GM12878 (cell line): ENCODE data around the gene ZNF443. TPM values are rescaled to one million over a fixed set of nuclear protein-coding genes. Genes with fewer than 3 reads are reported as not detected.

Source experiments
- CREB1 ChIP-seq: IDR thresholded peaks from 2 replicates; pipeline ENCODE4 v1.6.1; 2012; ENCODE audit warnings: low read depth, mild to moderate bottlenecking, inconsistent platforms
- ETV6 ChIP-seq, 2 experiments: fragments of 450-650 bp in 1 of 2; IDR thresholded peaks in 1 of 2; conservative IDR thresholded peaks in 1 of 2; 2 replicates each; pipeline ENCODE4 v1.6.1; 2014; ENCODE audit warnings: antibody characterized with exemption in 1 of 2, borderline replicate concordance in 1 of 2, low read depth in 1 of 2, mild to moderate bottlenecking in 1 of 2, moderate library complexity in 1 of 2
- GATAD2B ChIP-seq: fragments of 450-650 bp; conservative IDR thresholded peaks from 2 replicates; pipeline ENCODE4 v1.6.1; 2017; ENCODE audit warnings: low read depth, mild to moderate bottlenecking, moderate library complexity
- NFXL1 ChIP-seq: fragments of 450-650 bp; IDR thresholded peaks from 2 replicates; pipeline ENCODE4 v1.6.1; 2017; ENCODE audit warnings: antibody characterized with exemption, mild to moderate bottlenecking, borderline replicate concordance
- PKNOX1 ChIP-seq: fragments of 450-650 bp; IDR thresholded peaks from 2 replicates; pipeline ENCODE4 v1.6.1; 2016; ENCODE audit warnings: mild to moderate bottlenecking
- RELB ChIP-seq: fragments of 450-650 bp; IDR thresholded peaks from 2 replicates; pipeline ENCODE4 v1.6.1; 2017; ENCODE audit warnings: low read depth, mild to moderate bottlenecking, moderate library complexity
- TCF3 ChIP-seq: IDR thresholded peaks from 2 replicates; pipeline ENCODE4 v1.6.1; 2012; ENCODE audit warnings: low read depth, mild to moderate bottlenecking, low read length, borderline replicate concordance; ENCODE audit not compliant: insufficient read depth
- WRNIP1 ChIP-seq: IDR thresholded peaks from 2 replicates; pipeline ENCODE4 v1.6.1; 2011; ENCODE audit warnings: low read depth, low read length, improper control_type of control experiment, borderline replicate concordance
- YBX1 ChIP-seq: fragments of 450-650 bp; IDR thresholded peaks from 2 replicates; pipeline ENCODE4 v1.6.1; 2016; ENCODE audit warnings: antibody characterized with exemption
- ZNF207 ChIP-seq: fragments of 450-650 bp; IDR thresholded peaks from 2 replicates; pipeline ENCODE4 v1.6.1; 2014; ENCODE audit warnings: antibody characterized with exemption, mild to moderate bottlenecking, borderline replicate concordance
- polyA plus RNA-seq, 11 experiments: library from polyadenylated mRNA; depleted of rRNA in 4 of 11; unstranded in 6 of 11; stranded (reverse) in 5 of 11; fragments of >200 nt; fragmentation: Nextera tagmentation in 4 of 11; fragmentation: Illumina TruSeq in 1 of 11; extraction: Ambion mirVana in 4 of 11; extraction: Trizol in 1 of 11; gene quantifications; 1 replicate in 1 of 11; 2 replicates in 10 of 11; pipeline versions ENCODE4 v1.2.1 to v1.2.3, GENCODE V29; 2011 to 2016; ENCODE audit warnings: inconsistent platforms in 2 of 11, missing spikeins in 2 of 11, low read depth in 1 of 11
- total RNA-seq, 4 experiments: library from RNA; depleted of rRNA in 3 of 4; stranded (reverse); fragments of >200 nt in 3 of 4; fragmentation: Illumina TruSeq in 1 of 4; extraction: Trizol in 1 of 4; gene quantifications; 2 replicates each; pipeline versions ENCODE4 v1.2.1 to v1.2.3, GENCODE V29; 2013 to 2021

The ZNF443 gene
- total and polyA plus RNA-seq, 10 of the 15 experiments (the other 5 are each of a cell fraction or from before 2014, with no cell fraction given) = 2.1 to 9.1 (median 3.9) TPM

GRCh38 chr19:12400633-12401502 lies 40.0 kb downstream of the ZNF443 start, which contains the start of gene ZNF799 (continued):
- peak; percentile 96 for TF ChIP-seq GATAD2B
- 0 out of 4 replicates have a peak, but pooled peaks of 1 of the 2 experiments have one; percentile 12 for TF ChIP-seq ETV6 (conservative IDR thresholded peaks at IDR 0.05 in 1 of 2, IDR thresholded peaks at IDR 0.05 in 1 of 2; ENCODE audit: borderline replicate concordance in 1 of 2, low read depth in 1 of 2)
- TF ChIP-seq YBX1 = no peak
- peak; percentile 75 for TF ChIP-seq RELB
- peak; percentile 42; the same call in 1 of the 2 replicates for TF ChIP-seq CREB1
- TF ChIP-seq PKNOX1 = peak; percentile 98
- no peak for TF ChIP-seq WRNIP1
- no peak for TF ChIP-seq NFXL1
- TF ChIP-seq ZNF207 = no peak
- TF ChIP-seq TCF3 = no peak
- TF ChIP-seq, all 136 proteins: peak for 48
